NCI-H1417 treated with DMSO at 0.1 percent for 48 hours (cell line): ENCODE data around the gene POU2F1.

Experiments used
- DNase-seq: peaks from one replicate; lab custom pipeline; 2025; lab: John Stamatoyannopoulos, UW

The POU2F1 gene

DNA sequence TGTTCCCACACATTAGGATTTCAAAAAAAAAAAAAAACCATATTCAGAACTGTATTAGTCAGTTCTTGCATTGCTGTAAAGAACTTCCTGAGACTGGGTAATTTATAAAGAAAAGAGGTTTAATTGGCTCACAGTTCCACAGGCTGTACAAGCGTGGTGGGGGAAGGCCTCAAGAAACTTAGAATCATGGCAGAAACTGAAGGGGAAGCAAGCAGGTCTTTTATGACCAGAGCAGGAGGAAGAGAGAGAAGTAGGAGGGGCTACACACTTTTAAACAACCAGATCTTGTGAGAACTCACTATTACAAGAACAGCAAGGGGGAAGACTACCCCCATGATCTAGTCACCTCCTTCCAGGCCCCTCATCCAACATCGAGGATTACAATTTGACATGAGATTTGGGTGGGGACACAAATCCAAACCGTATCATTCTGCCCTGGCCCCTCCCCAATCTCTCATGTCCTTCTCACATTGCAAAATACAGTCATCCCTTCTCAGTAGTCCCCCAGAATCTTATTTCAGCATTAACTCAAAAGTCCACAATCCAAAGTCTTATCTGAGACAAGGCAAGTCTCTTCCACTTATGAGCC is 51.8 kb downstream of the POU2F1 start:
- no peak for DNase-seq

DNA sequence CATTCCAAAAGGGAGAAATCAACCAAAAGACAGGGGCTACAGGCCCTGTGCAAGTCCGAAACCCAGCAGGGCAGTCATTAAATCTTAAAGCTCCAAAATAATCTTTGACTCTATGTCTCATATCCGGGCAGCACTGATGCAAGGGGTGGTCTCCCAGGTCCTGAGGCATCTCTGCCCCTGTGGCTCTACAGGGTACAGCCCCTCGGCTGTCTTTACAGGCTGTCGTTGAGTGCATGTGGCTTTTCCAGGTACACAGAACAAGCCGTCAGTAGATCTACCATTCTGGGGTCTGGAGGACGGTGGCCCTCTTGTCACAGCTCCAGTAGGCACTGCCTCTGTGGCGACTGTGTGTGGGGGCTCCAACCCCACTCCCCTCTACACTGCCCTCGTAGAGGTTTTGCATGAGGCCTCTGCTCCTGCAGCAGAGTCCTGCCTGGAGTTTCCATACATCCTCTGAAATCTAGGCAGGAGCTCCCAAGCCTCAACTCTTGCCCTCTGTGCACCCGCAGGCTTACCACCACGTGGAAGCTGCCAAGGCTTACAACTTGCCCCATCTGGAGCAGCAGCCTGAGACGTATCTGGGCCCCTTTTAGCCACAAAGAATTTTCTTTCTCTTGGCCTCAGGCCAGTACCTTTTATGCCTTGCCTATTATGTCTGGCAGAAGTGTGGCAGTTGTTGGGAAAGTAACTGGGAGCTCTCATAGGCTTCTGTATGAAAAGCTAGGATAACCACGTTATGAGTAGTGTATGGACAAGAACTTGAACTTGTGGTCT is 52.5 kb downstream of the POU2F1 start:
- DNase-seq = no peak

DNA sequence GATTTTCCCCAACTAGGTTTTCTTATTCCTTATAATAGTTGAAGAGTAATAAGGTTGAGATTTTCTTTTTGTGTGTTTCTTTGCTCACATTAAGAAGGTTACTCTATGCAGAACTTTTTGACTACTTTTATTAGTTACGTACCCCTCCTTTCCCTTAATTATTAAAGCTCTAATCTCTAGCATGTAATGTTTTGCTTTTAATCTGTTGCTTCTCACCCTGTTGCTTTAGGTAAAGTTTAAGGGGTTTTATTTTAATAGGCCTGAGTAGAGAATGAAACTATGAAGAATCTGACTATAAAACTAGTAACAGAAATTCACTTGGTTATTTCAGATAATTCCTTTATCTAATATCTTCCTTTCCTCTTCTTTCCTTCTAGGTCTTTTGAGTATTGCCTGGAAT is 53.4 kb downstream of the POU2F1 start:
- no peak for DNase-seq

DNA sequence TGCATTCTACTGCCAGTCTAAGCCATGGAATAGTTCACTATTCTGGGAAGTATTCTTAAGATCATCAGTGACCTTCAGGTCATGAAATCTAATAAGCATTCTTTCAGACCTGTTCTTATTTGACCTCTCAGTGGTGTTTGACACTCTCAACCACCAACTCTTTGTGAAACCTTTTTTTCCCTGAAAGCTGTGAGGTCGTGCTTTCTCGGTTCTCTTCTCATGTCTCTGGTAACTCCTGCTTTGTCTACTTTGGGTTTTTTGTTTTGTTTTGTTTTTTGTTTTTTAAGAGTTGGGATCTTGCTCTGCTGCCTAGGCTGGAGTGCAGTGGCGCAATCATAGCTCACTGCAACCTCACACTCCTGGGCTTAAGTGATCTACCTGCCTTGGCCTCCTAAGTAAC is 56.3 kb downstream of the POU2F1 start:
- DNase-seq = no peak

DNA sequence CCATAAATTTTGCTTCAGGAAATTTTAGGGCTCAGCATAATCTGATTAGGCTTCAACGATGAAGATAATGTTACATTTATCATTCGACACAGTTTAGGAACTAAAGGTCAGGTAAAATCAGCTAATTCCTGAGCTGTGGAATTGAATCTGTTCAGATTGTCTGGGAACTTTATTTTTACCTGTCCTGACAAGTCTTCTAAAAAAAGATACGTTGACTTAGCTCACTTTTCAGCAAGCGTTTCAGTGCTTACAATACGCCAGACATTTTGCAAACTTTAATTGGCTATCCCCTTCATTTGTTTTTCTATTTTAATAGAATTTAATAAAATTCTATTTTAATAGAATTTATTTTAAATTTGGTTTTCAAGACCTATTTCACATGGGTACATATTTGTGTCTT is 57.8 kb downstream of the POU2F1 start:
- no peak for DNase-seq

DNA sequence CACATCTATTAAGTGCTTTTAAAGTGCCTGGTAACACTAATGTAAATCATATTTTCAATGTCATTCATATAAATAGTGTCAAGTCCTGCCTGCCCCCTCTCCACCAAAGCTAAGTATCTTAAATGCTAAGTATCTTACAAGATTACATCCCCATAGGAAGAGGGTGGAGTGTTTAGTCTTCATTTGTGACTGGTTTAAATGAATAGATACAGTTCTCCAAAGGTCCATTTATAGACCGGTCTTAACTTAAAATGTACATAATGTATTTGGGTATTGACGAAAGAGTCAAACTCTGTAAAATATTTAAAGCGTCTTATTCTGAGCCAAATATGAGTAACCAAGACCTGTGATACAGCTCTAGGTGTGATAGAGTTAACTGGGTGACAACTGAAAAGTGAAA is 60.2 kb downstream of the POU2F1 start:
- no peak for DNase-seq

DNA sequence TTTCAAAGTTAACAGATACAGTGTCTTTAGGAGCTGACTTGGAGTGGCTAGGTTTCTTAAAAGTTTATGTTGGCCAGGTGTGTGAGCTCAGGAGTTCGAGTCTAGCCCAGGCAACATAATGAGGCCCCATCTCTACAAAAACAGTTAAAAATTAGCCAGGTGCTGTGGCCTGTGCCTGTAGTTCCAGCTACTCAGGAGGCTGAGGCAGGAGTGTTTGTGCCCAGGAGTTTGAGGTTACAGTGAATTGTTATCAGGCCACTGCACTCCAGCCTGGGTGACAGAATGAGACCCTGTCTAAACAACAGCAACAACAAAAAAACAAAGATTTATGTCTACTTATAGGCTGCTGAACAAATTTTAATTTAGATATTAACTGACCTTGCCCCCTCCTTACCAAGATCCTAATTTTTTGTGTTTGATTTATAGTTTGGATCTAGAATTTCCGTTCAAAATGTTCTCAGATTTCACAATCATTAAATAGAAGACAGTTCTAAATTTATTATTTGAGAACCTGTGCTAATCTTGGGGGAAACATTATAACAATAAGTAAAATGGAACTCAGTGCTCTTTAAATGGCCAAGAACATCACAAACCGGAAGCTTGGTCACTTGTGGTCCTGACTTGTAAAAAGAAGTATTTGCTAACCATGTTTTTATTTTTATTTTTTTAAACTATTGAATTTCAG is 67.8 kb downstream of the POU2F1 start:
- DNase-seq = no peak

DNA sequence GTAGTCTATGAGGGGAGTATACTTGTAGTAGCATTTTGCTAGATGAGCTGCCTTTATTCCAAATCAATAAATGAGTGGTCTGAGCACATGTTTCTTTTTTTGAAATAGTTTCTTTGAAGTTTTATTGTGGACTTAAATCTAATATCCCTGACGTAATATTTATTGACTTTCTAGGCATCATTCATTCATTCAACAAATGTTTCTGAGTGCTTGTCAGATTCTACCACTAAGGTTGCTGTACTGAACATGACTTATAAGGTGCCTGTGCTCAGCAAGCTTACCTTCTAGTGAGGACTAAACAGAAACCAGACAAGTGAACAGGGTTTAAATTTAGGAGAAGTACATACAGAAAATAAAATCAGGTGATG is 68.4 kb downstream of the POU2F1 start:
- DNase-seq = no peak

DNA sequence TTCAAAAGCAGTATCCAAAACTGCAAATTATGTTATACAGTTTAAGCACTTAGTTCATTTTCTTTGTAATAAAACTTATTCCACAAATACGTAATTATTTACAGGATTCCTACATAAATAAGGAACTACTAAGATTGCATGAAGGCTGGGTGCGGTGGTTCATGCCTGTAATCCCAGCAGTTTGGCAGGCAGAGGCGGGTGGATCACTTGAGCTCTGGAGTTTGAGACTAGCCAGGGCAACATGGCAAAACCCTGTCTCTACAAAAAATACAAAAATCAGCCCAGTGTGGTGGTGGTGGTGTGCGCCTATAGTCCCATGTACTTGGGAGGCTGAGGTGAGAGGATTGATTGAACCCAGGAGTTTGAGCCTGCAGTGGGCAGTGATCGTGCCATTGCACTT is 69.3 kb downstream of the POU2F1 start:
- no peak for DNase-seq

DNA sequence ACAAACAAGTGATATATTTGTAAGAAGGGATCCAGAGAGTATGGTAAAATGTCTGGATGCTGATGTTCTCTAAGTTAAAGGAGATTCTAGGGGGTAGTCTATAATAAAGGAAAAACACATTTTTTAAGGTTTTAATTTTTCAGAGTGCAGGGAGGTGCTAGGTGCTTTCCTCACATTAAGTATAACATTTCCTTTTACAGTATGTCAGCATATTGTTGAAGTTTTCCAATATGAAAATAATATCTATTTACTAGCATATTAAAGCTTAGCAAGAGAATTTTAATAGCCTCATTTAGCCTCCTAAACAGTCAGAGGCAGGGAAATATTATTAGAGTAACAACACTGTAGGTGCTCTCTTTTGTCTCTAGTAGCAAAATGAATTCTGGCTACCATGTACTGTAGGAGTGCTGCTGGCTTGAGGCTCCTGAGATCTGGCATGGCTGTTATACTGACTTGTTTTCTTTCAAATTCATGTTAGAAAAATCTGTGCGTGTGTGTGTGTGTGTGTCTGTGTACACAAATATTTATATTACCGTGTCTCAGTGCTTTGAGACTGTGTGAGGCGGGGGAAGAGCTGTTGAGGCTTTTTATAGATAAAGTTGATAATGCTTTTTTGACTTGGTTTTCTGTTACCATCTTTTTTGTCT is 71.0 kb downstream of the POU2F1 start:
- DNase-seq = no peak

DNA sequence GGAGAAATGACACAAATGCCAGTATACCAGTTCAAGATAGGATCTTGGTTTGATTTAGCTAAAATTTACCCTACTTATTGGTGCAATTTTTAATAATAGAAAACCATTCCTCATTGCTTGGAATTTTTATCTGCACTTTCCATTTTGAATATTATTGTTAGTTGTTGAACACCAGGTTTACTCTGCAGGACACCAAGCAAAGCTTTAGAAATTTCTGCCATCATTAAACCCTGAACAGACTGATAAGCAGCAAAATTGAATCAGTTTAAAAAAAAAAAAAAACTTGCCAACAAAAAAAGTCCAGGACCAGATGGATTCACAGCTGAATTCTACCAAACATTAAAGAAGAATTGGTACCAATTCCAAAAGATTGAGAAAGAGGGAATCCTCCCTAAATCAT is 71.5 kb downstream of the POU2F1 start:
- DNase-seq = no peak

DNA sequence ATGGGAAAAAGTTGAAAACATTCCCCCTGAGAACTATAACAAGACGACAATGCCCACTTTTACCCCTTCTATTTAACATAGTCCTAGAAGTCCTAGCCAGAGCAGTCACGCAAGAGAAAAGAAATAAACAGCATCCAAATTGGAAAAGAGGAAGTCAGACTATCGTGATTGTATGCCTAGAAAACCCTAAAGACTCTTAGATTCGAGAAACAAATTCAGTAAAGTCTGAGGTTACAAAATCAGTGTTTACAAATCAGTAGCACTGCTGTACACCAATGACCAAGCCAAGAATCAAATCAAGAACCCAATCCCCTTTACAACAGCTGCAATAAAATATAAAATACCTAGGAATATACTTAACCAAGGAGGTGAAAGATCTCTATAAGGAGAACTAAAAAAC is 72.4 kb downstream of the POU2F1 start:
- no peak for DNase-seq

DNA sequence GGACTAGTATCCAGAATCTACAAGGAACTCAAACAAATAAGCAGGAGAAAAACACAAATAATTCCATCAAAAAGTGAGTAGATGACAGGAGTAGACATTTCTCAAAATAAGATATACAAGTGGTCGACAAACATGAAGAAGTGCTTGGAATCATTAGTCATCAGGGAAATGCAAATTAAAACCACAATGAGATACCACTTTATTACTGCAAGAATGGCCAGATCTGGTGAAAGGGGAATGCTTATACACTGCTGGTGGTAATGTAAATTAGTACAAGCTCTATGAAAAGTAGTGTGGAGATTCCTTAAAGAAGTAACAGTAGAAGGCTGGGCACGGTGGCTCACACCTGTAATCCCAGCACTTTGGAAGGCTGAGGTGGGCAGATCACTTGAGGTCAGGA is 73.8 kb downstream of the POU2F1 start:
- no peak for DNase-seq

DNA sequence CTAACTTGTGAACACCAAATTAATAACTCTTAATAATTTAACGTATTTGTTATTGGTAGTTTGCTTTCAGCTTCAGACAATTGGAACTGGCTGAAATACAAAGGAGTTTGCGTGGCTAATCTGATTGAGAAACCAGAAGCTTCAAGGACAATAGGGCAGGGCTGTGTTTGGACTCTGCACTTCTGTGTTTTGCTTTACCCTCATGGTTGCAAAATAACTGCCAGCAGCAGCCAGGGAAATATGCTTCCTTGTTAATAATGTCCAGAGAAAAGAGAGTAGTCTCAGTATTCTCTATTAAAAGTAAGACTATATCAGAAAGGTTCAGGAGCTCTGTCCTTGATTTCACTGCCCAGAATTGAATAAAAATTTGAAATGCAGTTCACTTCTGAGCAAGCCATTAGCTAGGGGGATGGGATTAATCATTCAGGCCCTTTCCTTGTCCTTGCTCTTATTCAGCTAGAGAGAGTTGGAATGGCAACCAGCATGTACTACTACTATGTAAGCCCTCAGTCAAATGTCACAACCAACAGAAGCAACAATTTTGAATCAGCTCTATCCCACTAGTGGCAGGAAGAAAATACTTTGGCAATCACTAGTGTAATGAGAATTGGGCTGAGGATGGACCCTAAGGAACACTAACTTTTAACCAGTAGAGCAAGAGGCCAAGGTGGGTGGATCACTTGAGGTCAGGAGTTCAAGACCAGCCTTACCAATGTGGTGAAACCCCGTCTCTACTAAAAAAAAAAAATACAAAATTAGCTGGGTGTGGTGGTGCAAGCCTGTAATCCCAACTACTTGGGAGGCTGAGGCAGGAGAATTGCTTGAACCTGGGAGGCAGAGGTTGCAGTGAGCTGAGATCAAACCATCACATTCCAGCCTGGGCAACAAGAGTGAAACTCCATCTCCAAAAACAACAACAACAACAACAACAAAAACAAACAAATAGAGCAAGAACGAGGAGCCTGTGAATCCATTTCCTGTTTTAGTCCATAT is 76.8 kb downstream of the POU2F1 start:
- no peak for DNase-seq

DNA sequence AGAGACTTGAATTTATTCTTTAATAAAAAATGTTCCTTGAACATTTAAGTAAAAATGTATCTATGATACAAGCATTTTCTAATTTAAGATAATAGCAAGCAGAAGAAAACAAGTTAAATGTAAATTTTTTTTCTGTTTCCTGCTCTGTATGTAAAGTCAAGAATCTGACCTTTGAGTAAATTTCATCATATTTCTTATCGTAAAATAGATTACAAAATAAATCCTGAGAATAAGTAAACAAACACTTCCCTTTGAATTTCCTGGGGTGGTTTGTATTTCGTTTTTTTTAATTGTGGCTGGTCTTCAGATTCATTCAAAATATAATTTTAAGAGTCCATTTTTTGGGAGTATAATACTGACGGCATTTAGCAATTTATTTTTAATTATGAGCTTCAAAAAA is 77.6 kb downstream of the POU2F1 start:
- DNase-seq = no peak

DNA sequence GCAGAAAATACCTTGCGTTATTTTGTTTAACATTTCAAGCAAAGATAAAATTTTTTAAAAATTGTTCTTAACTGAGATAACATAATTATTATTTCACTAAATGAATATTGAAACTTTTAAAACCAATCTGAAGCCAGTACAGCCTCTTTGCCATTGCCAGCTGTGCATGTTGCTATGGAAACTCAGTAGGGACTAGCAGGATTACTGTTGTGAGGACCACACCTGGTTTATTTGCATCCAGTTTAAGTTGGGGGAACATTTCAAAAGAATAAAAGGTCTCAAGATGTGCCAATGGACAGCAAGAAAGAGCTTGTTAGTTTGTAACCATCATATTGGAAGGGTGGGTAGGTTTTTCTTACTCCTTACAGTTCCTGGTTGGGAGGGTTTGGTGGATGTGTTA is 80.7 kb downstream of the POU2F1 start:
- no peak for DNase-seq

DNA sequence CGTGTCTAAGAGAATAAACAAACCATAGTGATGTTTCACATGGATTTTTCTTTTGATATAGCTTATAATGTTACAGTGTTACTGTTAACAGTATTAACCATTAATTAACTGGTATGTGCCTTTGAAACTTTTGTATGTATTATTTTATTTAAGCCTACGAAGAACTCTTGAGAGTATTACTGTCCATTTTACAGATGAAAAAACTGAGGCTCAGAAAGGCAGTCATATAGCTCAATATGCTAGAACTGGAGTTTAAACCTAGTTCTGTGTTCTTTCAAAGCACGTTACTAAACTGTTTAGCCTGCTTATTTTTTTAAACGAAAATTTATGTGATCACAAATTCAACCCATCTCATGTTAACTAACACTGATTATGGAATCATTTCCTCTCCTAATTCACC is 83.5 kb downstream of the POU2F1 start:
- DNase-seq = no peak

DNA sequence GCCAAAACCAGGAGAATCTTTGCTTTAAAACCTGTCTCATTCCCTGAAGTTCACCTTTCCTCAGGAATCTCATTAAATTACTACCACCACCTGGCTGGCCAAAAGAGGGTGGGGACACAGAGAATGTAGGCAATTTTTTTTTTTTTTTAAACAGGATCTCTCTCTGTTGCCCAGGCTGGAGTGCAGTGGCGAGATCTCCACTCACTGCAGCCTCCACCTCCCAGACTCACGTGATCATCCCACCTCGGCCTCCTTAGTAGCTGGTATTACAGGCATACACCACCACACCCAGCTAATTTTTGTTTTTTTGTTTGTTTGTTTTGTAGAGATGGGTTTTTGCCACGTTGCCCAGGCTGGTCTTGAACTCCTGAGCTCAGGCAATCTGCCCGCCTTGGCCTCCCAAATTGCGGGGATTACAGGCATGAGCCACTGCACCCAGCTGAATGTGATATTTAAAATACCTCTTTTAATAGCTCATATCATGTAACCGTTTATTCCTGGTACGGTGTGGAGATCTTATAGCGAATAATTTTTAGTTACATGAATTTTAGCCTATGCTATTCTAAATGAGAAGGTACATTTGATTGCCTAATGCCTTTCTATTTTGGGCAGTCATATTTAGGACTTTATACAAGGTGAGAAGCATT is 84.5 kb downstream of the POU2F1 start:
- DNase-seq = no peak

DNA sequence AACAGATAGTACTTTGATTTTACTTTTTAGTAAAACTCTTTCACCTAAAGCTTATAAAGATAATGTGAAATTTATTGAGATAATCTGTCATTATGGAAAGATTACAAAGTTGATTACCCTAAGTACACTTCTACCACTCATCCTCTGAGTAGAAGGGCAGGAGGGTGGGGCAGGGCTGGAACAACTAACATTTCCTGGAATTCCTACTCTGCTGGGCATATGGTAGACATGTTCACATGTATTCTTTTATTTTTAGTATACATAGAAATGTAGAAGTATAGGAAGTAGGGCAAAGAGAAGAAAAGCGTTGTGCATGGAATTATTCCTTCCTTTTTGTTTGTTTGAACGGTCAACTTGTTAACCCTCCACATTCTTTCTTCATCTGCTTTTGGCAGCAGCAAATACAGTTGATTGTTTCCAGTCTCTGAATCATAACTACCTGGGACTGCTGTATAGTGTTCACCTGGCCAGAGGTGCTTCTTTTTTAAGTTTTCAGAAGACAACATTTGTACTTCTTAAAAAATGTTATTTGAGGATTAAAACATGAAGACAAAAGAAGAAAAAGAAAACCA is 85.1 kb downstream of the POU2F1 start:
- no peak for DNase-seq

DNA sequence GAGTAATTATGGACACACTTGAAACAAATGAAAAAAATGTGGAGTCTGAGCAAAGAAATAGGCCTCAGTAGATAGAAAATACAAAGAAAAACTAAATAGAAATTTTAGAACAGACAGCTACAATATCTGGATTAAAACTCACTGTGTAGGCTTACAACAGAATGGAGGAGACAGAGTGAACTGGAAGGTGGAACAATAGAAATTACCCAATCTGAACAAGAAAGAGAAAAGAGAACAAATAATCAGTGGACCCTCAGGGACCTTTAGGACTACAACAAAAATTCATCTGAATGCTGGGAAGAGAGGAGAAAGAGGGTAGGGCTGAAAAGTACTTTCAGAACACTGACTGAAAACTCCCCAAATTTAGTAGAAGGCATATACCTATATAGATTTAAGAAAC is 90.0 kb downstream of the POU2F1 start:
- DNase-seq = no peak

DNA sequence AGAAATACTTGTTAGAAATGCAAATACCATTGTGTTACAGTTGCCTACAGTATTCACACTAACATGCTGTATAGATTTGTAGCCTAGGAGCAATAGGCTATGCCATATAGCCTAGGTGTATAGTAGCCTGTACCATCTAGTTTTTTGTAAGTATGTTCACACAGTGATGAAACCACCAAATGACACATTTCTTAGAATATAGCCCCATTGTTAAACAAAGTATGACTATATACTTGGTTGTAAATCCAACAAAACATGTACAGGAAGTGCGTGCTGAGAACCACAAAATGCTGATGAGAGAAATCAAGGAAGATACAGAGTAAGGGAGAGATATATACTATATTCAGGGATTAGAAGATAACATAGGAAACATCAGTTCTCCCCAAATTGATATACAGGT is 92.2 kb downstream of the POU2F1 start:
- DNase-seq = no peak
